ENCODE results near the gene MBTD1.
"Not testable (repeated sequence)": the region's sequence is repeated elsewhere in the genome, so short reads cannot be mapped to it uniquely, and the experiment has no call there.

MBTD1 gene

DNA sequence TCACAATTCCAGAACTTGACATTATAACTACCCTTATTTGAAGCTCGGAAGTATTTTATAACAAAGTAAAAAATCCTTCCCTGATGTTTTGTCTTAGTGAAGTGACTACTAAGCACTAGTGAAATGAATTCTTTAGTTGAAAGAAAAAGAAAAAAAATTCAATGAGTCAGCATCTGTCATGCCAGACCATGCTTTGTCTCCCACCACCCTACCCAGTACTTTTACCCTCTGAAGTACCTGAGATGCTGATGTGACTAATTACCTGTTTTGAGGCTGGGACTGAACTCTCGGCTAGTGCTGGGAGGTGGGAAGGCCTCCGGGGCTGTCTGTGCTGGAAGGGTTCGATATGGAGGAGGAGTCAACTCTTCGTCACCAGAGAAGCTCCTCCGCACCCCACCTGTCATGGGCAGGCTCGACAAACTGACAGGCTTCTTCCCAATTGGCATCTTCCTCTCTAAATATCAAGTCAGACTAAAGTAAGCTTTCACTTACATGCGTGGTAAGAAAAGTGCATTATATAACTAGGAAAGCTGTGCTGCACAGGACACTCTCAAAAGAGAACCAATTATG, 74.0 kb downstream of the MBTD1 start:
- no peaks in the 10 kb centered on the region for H3K9me3 ChIP-seq (ENCODE audit: low read length)
- H3K4me3 ChIP-seq (ENCODE audit: low read depth in 1 of 2, low read length in 2 of 2), result no peak overlapping the region
- no peak overlapping the region for H3K27ac ChIP-seq (ENCODE audit: low read depth, low read length)
- H3K4me1 ChIP-seq (ENCODE audit: insufficient read depth, low read length), result no peaks in the 10 kb centered on the region
- H3K27me3 ChIP-seq (ENCODE audit: control insufficient read depth in 1 of 2, insufficient read depth in 2 of 2, low read length in 2 of 2), result no peaks in the 10 kb centered on the region
- H3K9ac ChIP-seq (ENCODE audit: low read length), result no peak overlapping the region
- H3K36me3 ChIP-seq (ENCODE audit: insufficient read depth, low read length), result peaks cover 43% of the 10 kb centered on the region

DNA sequence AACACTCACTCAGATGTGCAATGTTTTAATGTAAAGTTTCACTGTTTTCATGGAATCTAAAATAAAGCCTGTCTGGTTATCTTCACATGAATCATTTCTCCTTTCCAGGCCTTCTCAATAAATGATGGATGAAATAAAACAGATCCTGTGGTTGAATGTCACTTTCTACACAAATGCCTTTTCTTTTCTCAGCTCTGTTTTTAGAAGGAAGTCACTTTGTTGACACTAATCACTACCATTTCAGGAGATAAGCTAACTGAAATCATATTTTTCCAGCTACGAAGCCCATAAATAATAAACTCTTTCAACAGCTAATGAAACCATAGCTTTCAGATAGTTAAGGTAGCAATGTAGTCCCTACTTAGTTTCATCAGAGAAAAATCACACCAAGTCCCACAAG, 75.7 kb downstream of the MBTD1 start:
- H3K4me1 ChIP-seq (ENCODE audit: insufficient read depth, low read length), result no peaks in the 10 kb centered on the region
- no peak overlapping the region for H3K9ac ChIP-seq (ENCODE audit: low read length)
- H3K27ac ChIP-seq (ENCODE audit: low read depth, low read length), result no peak overlapping the region
- H3K4me3 ChIP-seq (ENCODE audit: low read depth in 1 of 2, low read length in 2 of 2), result no peak overlapping the region
- H3K36me3 ChIP-seq (ENCODE audit: insufficient read depth, low read length), result peaks cover 38% of the 10 kb centered on the region
- no peaks in the 10 kb centered on the region for H3K9me3 ChIP-seq (ENCODE audit: low read length)
- H3K27me3 ChIP-seq (ENCODE audit: control insufficient read depth in 1 of 2, insufficient read depth in 2 of 2, low read length in 2 of 2), result no peaks in the 10 kb centered on the region

GRCh38 chr17:51180486-51180885, 79.4 kb downstream of the MBTD1 start:
- H3K27ac ChIP-seq (ENCODE audit: low read depth, low read length), result no peak overlapping the region
- no peak overlapping the region for H3K4me3 ChIP-seq (ENCODE audit: low read depth in 1 of 2, low read length in 2 of 2)
- H3K36me3 ChIP-seq (ENCODE audit: insufficient read depth, low read length), result peaks cover 33% of the 10 kb centered on the region
- no peak overlapping the region for H3K9ac ChIP-seq (ENCODE audit: low read length)
- H3K9me3 ChIP-seq (ENCODE audit: low read length), result no peaks in the 10 kb centered on the region
- H3K4me1 ChIP-seq (ENCODE audit: insufficient read depth, low read length), result no peaks in the 10 kb centered on the region
- H3K27me3 ChIP-seq (ENCODE audit: control insufficient read depth in 1 of 2, insufficient read depth in 2 of 2, low read length in 2 of 2), result no peaks in the 10 kb centered on the region

- not testable (repeated sequence) for H3K9ac ChIP-seq (ENCODE audit: low read length); H3K4me3 ChIP-seq (ENCODE audit: low read depth in 1 of 2, low read length in 2 of 2); H3K27me3 ChIP-seq (ENCODE audit: control insufficient read depth in 1 of 2, insufficient read depth in 2 of 2, low read length in 2 of 2); H3K4me1 ChIP-seq (ENCODE audit: insufficient read depth, low read length); H3K27ac ChIP-seq (ENCODE audit: low read depth, low read length); H3K9me3 ChIP-seq (ENCODE audit: low read length)
- H3K36me3 ChIP-seq (ENCODE audit: insufficient read depth, low read length), result peaks cover 29% of the 10 kb centered on the region
These were observed 87.8 kb downstream of the MBTD1 start for GRCh38 chr17:51172030-51172429.

- no peaks in the 10 kb centered on the region for H3K9me3 ChIP-seq (ENCODE audit: low read length)
- peaks cover 5% of the 10 kb centered on the region for H3K4me1 ChIP-seq (ENCODE audit: insufficient read depth, low read length)
- H3K4me3 ChIP-seq (ENCODE audit: low read depth in 1 of 2, low read length in 2 of 2), result no peak overlapping the region
- H3K27me3 ChIP-seq (ENCODE audit: control insufficient read depth in 1 of 2, insufficient read depth in 2 of 2, low read length in 2 of 2), result no peaks in the 10 kb centered on the region
- H3K9ac ChIP-seq (ENCODE audit: low read length), result no peak overlapping the region
- peaks cover 29% of the 10 kb centered on the region for H3K36me3 ChIP-seq (ENCODE audit: insufficient read depth, low read length)
- no peak overlapping the region for H3K27ac ChIP-seq (ENCODE audit: low read depth, low read length)
These were observed 89.1 kb downstream of the MBTD1 start for GRCh38 chr17:51170736-51171135.

- Histone ChIP-seq H3K4me1 (ENCODE audit: insufficient read depth, low read length) (peaks cover 14% of the 10 kb centered on the region), H3K27me3 (ENCODE audit: control insufficient read depth in 1 of 2, insufficient read depth in 2 of 2, low read length in 2 of 2) (no peaks in the 10 kb centered on the region), H3K4me3 (ENCODE audit: low read depth in 1 of 2, low read length in 2 of 2) (no peak overlapping the region), H3K9ac (ENCODE audit: low read length) (no peak overlapping the region), H3K36me3 (ENCODE audit: insufficient read depth, low read length) (peaks cover 29% of the 10 kb centered on the region), H3K9me3 (ENCODE audit: low read length) (no peaks in the 10 kb centered on the region), H3K27ac (ENCODE audit: low read depth, low read length) (no peak overlapping the region)
These were observed 90.5 kb downstream of the MBTD1 start for GRCh38 chr17:51169340-51169739.

DNA sequence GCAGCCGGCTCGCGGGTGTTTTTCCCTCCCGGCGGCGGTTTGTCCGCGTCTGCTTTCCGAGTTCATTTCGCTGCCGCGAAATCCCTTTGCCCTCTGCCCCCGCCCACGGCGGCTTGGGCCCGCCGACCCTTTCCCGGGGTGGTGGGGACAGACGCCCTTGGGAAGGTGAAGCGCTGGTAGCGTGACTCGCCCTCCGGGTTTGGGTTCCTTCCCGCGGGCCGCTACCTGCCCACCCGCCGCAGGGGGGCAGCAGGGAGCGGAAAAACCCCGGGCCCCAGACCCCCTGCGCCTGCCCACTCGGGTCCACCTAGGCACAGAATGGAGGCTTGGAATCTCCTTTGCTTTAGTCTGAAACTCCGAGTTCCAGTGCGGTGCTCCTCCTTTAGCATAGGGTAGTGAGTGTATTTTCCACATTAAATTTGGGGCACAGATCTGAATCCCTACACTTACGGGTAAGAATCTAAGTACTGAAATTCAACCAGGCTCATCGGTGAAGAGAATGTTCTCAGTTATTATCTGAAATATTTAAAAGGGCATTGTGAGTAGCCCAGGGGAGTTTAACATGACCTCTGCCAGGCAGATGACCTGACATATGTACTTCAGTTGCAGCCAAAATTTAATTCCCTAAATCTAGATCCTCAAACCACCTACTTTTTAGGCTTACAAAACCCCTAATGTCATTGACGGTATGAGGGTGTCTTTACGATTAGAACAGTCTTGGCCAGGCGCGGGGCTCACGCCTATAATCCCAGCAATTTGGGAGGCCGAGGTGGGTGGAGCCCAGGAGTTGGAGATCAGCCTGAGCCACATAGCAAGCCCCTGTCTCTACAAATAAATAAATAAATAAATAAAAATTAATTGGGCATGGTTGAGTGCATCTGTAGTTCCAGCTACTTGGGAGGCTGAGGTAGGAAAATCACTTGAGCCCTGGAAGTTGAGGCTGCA, 92.6 kb downstream of the MBTD1 start:
- H3K4me3 ChIP-seq (ENCODE audit: low read depth in 1 of 2, low read length in 2 of 2), result peak overlapping the region; percentile 87 to 89
- H3K27ac ChIP-seq (ENCODE audit: low read depth, low read length), result peak overlapping the region; percentile 81
- H3K9me3 ChIP-seq (ENCODE audit: low read length), result no peaks in the 10 kb centered on the region
- no peaks in the 10 kb centered on the region for H3K27me3 ChIP-seq (ENCODE audit: control insufficient read depth in 1 of 2, insufficient read depth in 2 of 2, low read length in 2 of 2)
- peaks cover 14% of the 10 kb centered on the region for H3K4me1 ChIP-seq (ENCODE audit: insufficient read depth, low read length)
- peaks cover 31% of the 10 kb centered on the region for H3K36me3 ChIP-seq (ENCODE audit: insufficient read depth, low read length)
- no peak overlapping the region for H3K9ac ChIP-seq (ENCODE audit: low read length)

DNA sequence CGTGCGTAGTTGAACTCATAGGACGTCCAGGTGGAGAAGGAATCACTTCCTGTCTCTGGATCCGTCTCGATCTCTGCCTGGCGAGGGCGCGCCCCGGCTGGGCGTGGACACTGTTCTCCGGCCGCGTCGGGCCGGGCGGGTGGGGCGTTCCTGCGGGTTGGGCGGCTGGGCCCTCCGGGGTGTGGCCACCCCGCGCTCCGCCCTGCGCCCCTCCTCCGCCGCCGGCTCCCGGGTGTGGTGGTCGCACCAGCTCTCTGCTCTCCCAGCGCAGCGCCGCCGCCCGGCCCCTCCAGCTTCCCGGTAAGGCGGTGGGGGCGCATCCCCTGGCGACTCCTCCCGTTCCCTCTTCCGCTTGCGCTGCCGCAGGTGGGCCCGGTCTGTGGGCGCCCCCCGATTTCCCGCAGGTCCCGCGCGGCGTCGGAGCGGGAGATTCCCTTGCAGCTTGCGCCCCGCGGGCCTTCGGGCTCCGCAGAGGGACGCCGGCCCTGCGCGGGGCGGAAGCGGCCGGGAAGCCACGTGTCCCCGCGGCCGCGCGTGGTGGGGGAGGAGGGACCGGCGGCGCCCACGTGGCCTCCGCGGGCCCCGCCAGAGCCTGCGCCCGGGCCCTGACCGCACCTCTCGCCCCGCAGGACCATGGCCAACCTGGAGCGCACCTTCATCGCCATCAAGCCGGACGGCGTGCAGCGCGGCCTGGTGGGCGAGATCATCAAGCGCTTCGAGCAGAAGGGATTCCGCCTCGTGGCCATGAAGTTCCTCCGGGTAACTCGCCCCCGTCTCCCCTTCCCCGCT, 93.5 kb downstream of the MBTD1 start, which contains the start of gene NME2:
NME2 (plus strand) TSS at position 214 of the 789 bp plus-strand sequence; CDS start at position 634, 420 bp downstream.
- Histone ChIP-seq H3K27me3 (ENCODE audit: control insufficient read depth in 1 of 2, insufficient read depth in 2 of 2, low read length in 2 of 2) (no peaks in the 10 kb centered on the region), H3K9ac (ENCODE audit: low read length) (peak within 1 kb of the TSS; percentile 71), H3K4me1 (ENCODE audit: insufficient read depth, low read length) (peaks cover 14% of the 10 kb centered on the region), H3K27ac (ENCODE audit: low read depth, low read length) (peak within 1 kb of the TSS; percentile 81), H3K9me3 (ENCODE audit: low read length) (no peaks in the 10 kb centered on the region), H3K36me3 (ENCODE audit: insufficient read depth, low read length) (peaks cover 35% of the 10 kb centered on the region), H3K4me3 (ENCODE audit: low read depth in 1 of 2, low read length in 2 of 2) (peak within 1 kb of the TSS; percentile 87 to 89)

- peaks cover 35% of the 10 kb centered on the region for H3K36me3 ChIP-seq (ENCODE audit: insufficient read depth, low read length)
- peak overlapping the region; percentile 71 for H3K9ac ChIP-seq (ENCODE audit: low read length)
- peaks cover 14% of the 10 kb centered on the region for H3K4me1 ChIP-seq (ENCODE audit: insufficient read depth, low read length)
- H3K4me3 ChIP-seq (ENCODE audit: low read depth in 1 of 2, low read length in 2 of 2), result peak overlapping the region; percentile 87 to 89
- no peaks in the 10 kb centered on the region for H3K27me3 ChIP-seq (ENCODE audit: control insufficient read depth in 1 of 2, insufficient read depth in 2 of 2, low read length in 2 of 2)
- peak overlapping the region; percentile 79 for H3K27ac ChIP-seq (ENCODE audit: low read depth, low read length)
- no peaks in the 10 kb centered on the region for H3K9me3 ChIP-seq (ENCODE audit: low read length)
These were observed 94.1 kb downstream of the MBTD1 start for GRCh38 chr17:51165680-51166197.

DNA sequence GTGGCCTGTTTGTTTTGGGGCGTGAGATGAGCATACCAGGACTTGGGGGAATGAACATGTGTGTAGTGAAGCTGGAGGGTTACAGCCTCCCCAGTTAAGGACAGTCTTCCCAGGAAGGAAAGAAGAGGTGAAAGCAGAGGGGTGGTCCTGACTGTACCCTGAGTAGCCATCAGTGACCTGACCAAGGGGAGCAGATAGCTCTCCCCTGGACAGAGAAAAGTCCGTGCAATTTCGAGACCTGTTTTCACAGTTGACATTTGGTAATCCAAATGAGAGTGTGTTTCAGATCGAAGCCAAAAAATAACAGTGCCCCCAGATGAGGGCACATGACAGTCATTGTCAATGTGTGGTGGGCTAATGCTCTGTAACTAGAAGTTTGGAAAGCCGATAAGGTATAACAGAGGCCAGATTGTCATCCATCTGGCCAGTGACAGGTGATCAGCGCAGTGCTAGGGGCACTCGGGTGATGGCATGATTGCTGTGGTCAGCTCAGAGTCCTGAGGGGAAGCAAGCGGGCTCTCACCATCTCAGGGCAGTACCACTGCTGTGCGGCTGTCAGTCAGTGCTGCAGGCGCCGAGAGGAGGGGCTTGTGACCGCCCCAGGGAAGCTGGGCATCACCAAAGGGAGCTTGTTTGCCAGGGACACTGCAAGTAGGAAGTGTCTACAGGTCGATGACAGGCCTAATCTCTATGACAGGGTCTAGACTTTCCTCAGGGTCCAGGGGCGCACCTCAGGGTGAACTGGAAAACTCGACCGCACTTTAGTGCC, 94.8 kb downstream of the MBTD1 start:
- peak overlapping the region; percentile 87 to 89 for H3K4me3 ChIP-seq (ENCODE audit: low read depth in 1 of 2, low read length in 2 of 2)
- peaks cover 33% of the 10 kb centered on the region for H3K36me3 ChIP-seq (ENCODE audit: insufficient read depth, low read length)
- no peaks in the 10 kb centered on the region for H3K9me3 ChIP-seq (ENCODE audit: low read length)
- H3K4me1 ChIP-seq (ENCODE audit: insufficient read depth, low read length), result peaks cover 14% of the 10 kb centered on the region
- H3K9ac ChIP-seq (ENCODE audit: low read length), result no peak overlapping the region
- peak overlapping the region; percentile 79 for H3K27ac ChIP-seq (ENCODE audit: low read depth, low read length)
- no peaks in the 10 kb centered on the region for H3K27me3 ChIP-seq (ENCODE audit: control insufficient read depth in 1 of 2, insufficient read depth in 2 of 2, low read length in 2 of 2)
